NCI-H2196 (cell line): ENCODE results near the gene C9orf153.
"Not testable (repeated sequence)": the region's sequence is repeated elsewhere in the genome, so short reads cannot be mapped to it uniquely, and the experiment has no call there.

Experiments
- DNase-seq: peaks from one replicate; lab custom pipeline; 2025; ENCODE audit not compliant: unreplicated experiment; lab: John Stamatoyannopoulos, UW

The C9orf153 gene

DNA sequence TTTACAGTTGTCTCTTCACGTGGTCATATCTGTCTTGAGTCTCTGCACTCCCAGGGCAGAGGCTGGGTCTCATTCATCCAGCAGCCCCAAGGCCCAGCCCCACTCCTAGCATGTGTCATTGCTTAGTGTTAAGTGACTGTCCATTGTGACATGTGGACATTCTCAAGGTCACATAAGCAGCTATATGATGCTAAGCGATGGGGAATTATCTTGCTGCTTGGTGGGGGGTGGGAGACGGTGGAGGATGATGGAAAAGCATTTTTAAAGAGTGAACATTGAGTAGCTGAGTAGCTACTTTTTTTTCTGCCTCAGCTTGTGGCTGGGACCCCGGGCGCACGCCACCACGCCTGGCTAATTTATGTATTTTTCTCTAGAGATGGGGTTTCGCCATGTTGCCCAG, at the start of gene C9orf153:
Gene C9orf153 (minus strand): TSS at position 101 of the 400 bp plus-strand sequence. CDS start 30,054 bp downstream, outside the sequence.
- no peak for DNase-seq

DNA sequence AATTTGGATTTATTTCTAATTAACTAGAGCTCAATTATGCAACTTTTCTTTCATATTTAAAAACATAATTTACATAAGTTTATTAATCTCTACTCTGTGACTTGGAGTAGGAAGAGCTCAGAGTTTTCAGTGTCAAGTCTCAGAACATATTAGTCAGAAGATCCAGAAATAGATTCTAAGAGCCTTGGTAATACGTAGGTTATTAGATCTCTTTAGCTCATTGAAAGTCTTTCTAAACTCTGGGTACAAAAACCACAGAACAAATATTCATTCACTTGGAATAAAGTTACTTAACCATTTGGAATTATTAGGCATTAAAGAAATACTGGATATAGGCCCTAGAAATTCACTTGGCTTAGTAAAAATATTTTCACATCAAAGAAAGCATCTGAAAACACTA, 49.2 kb upstream of the C9orf153 start:
- no peak for DNase-seq

DNA sequence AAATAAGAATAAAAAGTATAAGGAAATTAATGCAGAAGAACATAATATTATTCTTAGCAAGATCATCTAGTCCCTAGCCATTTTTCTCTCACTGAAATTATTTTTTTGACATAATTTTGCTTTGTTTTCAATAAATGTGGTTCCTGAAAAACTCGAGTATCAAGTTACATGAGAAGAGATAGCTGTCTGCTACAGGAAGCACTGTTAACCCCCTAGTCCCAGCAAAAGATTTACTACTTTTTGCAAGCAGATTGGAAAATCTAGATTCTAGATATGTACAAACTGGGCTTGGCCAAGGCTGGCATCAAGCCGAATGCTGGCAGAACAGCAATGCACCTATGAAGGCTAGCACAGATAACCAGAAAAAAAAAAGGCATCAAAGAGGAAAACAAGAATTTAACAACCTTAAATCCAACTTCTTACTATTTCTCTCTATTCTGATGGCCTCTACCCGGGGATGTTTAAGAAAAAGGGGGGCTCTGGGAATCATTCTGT, 44.8 kb upstream of the C9orf153 start:
- DNase-seq = no peak

DNA sequence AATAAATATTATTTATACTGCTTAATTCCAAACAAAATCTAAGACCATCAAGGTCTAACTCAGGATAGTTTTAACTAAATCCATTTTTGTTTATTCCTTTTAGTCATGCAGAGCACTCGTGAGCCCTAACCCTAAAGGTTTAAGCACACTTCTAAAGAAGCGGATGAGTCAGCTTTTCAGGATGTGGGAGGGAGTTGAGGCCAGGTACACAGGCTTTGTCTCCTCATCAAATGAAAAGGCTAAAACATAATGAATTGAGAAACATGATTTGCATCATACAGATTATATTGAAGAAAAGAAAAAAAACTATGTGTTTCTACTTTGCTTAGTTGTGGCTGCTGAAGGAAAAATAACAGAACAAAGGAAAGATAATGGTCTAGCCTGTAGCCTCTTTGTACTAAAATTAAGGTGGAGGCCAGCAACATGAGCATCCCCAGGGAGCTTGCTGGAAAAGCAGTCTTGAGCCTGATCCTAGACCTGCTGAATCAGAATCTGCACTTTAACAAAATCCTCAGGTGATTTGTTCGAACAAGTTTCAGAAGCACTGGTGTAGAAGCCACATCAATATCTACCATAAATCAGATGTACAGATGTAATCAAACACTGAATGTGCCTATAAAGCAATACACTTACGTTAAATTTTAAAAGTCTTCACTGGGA, 44.0 kb upstream of the C9orf153 start:
- DNase-seq = no peak

DNA sequence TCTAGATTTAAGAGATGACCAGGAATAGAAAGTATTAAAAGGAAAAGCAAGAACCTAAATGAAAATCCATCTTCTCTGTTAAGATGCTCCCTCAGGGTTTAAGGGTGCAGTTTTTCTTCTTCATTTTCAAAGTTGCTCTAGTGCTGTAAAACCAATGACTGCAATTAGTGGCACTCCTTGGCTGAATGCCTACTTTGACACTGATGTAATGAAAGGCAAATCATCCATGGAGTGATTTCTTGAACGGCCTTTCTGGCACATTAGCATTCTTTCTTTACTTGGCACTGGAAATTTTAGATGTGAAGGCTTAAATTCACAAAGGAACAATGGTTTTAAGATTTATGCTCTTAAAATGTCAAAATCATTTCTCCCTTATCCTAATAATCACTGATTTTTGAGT, 42.2 kb upstream of the C9orf153 start:
- no peak for DNase-seq

DNA sequence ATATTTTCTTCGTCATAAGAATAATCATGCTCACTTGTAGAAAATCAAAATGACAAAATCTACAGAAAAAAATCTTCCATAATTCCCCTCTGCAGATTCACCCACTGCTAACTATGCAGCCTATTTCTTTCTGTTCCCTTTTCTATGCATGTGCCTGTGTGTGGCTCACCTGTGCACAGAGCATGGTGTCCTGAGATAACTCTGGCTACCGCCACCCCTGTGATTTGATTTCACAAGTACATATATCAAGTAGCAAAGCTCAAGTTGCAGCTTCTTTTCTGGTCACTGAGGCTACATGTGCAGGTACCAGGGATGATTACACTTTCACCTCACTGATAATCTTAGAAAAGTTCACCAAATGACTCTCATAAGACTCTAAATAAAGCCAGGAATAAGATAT, 41.2 kb upstream of the C9orf153 start:
- no peak for DNase-seq

DNA sequence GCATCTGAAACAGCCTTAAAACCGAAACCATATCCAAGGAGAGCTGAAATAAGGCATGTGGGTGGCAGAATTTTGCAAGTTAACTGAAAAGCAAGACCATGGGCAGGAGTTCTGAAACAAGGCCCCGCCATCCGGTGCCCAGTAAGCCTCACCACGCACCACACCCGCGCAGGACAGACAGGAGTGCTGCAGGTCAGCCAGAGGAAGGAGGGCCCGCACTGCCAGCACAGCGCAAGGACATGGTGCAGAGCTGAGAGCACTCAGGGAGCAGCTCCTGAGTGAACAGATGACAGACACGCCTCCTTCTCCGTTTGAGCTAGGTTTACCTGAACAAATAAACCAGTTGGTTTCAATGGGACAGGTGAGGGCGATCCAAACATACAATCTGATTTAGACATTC, 39.4 kb upstream of the C9orf153 start:
- no peak for DNase-seq

DNA sequence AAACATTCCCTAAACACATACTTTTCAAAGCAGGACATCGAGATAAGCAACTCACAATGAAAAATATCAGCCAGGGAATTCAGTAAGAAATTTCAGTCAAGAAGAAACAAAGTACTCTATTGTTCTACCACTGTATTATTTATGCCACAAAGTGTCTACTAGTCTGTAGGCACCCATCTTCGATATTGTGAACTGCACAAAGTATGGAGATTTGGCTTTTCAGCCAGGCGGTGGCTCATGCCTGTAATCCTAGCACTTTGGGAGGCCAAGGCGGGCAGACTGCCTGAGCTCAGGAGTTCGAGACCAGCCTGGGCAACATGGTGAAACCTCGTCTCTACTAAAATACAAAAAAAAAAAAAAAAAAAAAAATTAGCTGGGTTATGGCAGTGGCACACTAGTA, 30.9 kb upstream of the C9orf153 start:
- not testable (repeated sequence) for DNase-seq

DNA sequence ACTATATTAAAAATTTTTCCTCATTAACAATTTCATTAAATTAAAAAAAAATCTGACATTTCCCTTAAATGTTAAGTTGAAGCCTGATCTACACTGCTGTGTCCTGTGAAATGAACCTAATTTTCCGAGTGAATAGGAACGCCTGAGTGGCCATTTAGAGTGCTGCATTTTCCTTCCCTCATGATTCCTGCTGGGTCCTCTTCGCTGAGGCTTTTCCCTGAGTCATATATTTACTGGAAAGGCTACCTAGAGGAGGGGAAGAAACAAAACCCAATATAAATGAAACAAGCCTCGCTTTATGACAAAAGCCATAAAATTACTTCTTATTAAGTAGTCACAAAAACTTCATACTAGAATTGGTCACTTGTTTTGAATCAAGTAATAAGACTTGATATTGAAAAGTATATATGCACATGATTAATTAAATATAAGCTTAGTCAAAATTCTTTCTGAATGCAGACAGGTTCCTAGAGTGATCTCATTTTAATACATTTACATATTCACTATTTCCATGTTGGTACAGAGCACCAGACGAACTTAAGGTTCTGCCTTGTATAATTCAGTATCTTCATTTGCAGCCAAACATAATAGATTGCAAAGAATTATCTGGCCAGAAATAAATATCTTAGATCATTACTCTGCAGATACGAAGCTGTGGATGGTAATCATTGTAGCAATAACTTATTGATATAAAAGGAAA, 29.2 kb upstream of the C9orf153 start:
- DNase-seq = no peak

DNA sequence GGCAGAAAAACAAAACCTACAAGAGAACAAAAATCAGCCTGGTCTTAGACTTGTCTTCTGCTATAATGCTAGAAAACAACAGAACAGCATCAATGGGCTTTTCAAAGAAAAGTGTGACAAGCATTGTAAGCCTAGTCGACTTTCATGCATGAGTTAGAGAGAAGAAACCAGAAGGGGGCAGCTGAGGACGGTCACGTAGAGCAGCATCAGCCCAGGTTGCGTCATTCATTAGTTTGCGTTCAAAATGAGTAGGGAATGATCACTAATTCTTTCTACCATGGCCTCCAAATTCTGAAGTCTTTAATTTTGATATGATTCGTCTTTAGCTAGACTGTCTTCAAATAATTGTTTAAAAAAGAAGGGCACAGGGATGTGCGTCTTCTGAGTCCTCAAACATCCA, 27.6 kb upstream of the C9orf153 start:
- DNase-seq = no peak

DNA sequence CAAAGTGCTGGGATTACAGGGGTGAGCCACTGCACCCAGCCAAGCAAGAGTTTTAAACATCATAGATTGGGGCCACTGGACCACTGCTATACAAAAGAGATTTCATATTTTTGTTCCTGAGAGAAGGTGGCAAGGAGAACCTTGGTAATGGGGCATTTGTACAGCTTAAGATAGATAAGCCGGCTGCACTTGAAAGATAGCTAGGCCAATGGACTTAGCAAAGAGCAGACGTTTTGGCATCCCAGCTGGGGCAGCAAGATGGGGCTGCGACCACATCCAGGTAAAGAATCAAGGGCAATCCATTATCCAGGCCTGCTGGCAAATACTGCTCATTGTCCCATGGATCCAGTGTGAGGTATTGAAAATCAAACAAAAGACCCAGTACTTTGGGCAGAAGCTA, 26.8 kb upstream of the C9orf153 start:
- DNase-seq = no peak

DNA sequence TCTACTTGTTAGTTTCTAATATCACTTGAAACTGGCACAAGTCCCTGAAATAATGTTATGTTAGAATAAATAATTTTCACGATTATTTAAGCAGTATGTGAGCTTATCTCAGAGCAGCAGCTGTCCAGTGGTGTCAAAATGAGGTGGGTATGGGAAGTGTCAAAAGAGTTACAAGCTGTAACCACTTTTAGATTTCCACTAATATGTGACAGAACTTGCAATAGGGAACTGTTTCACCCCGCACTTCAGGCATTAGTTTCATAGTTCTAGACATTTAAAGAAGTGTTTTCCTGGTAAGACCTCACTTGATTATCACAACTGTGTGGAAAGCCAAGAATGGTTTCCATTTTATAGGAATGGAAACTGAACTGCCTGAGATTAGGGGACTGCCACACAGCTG, 25.8 kb upstream of the C9orf153 start:
- DNase-seq = no peak

DNA sequence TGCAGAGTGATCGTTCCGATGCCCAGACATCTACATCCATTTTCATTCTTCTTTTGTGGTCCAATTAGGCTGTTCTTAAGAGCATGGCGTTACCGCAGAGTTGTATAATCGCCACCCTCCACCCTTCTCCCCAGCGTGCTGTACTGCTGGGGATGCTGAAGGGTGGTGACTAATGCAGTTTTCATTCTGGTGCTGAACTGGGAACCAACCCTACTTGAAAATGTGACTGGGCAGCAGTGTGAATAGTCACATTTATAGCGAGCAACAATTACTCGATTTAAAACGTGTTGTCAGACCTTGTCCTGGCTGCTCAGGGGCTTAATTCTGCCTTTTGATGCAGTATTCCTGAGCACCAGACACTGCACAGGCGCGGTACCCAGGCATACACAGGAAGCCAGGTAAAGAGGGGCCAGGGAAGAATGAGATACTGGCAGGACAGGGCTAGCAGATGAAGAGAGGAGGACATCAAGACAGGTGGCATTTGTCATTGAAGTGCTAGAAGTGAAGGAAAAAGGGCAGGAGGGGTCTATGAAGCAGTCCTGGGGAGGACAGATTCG, 23.6 kb upstream of the C9orf153 start:
- DNase-seq = peak; percentile 60

DNA sequence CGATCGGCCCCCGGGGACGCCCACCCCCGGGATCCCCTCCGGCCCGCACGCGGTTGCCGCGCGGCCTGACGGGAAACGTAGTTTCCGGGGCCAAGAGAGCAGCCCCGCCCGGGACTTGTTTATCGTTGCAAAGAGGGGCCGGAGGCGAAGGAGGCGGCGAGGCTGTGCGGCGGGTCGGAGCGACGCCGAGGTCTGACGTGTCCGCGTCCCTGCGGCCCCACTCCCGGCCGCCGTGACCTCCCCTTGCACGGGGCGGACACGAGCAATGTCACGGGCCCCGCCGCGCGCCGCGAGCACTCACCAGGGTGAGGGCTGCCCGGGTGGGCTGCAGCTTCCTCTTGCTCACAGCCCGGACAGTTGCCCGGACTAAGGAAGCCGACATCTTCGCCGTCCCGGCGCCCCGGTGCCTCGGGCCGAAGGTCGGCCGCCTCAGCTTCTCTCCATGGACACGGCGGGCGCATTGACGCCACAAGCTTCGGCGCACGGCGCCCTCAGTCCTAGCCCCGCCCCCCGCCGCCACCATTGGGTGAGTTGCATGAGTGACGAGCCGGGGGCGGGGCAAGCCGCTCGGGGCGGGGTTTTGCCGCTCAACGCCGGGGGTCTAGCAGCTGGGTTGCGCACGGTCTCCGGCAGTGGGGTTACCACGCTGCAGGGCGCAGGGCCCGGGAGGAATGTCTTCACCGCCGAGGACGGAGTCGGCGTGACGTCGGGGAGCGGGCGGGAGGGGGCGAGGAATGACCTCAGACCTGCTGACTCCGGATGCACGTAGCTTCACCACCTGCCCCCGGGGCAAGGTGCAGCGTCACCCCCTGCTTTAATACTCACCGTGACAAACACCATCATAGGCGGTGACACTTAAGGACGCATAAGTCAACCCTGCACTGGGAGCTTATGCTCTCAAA, 22.9 kb upstream of the C9orf153 start, which contains the start of gene ISCA1:
Gene ISCA1 (minus strand): TSS at position 462 of the 902 bp plus-strand sequence. CDS start 80 bp downstream, at position 382.
- DNase-seq = peak; percentile 94

DNA sequence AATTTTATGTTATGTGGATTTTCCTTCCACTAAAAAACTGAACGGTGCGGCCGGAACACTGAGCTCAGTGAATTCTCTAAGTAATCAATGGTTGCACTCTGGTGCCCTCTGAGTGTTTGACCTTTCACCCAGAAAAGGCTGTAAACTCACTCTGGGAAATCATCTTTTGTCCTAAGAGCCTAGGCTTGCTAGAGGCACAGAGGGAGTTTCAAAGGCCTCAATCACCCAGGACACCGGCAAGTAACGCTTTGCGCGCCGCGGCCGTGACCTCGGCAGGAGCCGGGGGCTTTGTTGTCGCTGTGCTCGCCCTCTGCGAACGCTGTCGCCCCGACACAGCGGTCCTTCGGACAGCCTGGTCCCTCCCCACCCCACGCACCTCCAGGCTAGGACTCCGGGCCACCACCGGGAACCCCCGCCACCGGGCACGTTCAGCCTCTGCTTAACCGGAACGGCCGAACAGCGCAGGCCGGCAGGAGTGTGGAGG, 22.2 kb upstream of the C9orf153 start:
- peak; percentile 46 for DNase-seq

DNA sequence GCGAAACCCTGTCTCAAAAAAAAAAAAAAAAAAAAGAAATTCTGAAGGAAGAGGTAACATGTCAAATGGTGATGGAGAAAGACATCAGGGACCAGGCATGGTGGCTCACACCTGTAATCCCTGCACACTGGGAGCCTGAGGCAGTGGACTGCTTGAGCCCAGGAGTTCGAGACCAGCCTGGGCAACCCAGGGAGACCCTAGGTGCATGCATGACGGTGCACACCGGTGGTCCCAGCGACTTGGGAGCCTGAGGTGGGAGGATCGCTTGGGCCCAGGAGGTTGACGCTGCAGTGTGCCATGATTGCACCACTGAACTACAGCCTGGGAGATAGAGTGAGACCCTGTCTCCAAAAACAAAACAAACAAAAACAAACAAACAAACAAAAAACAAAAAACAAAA, 21.1 kb upstream of the C9orf153 start:
- DNase-seq = no peak

DNA sequence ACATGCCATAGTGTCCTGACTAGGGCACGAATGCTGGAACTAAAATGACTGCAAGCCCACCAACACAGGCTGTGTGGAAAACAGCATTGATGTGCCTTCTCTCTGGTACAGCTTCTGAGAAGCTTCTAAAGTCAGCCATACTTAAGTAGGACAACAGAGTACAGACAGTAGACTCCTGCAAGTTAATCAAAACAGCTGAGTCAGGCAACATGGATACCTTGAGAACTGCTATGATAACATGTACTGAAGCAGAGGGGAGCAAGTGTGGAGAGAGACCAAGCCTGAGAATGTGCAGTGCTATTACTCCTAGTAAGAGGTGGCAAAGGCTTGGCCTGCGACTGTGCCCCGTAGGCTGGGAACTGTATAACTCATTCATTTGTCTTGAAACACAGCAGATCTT, 20.4 kb upstream of the C9orf153 start:
- no peak for DNase-seq

DNA sequence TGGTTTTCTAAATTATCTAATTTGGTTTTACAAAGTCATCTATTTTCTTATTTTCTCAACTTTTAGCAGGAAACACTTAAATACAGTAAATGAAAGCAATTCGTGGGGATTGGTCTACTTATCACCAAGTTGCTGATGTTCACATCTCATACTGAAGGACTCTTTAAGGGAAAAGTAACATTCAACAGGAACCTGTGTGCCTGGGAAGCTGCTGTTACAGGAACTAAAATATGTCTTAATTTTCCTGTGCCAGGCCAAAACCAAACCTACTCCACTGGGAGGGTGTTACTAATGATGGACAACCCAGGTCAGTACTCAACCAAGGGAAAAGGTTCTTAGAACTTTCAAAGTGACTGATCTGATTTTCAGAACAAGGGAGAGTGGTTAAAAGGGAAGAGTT, 17.6 kb upstream of the C9orf153 start:
- no peak for DNase-seq

DNA sequence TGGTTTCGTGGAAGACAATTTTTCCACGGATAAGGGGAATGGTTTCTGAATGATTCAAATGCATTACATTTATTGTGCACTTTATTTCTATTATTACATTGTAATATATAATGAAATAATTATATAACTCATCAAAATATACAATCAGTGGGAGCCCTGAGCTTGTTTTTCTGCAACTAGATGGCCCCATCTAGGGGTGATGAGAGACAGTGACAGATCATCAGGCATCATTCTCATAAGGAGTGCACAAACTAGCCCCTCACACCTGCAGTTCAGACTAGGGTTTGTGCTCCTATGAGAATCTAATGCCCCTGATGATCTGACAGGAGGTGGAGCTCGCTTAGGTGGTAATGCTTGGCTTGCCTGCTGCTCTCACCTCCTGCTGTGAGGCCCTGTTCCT, 16.5 kb upstream of the C9orf153 start:
- peak; percentile 2 for DNase-seq

DNA sequence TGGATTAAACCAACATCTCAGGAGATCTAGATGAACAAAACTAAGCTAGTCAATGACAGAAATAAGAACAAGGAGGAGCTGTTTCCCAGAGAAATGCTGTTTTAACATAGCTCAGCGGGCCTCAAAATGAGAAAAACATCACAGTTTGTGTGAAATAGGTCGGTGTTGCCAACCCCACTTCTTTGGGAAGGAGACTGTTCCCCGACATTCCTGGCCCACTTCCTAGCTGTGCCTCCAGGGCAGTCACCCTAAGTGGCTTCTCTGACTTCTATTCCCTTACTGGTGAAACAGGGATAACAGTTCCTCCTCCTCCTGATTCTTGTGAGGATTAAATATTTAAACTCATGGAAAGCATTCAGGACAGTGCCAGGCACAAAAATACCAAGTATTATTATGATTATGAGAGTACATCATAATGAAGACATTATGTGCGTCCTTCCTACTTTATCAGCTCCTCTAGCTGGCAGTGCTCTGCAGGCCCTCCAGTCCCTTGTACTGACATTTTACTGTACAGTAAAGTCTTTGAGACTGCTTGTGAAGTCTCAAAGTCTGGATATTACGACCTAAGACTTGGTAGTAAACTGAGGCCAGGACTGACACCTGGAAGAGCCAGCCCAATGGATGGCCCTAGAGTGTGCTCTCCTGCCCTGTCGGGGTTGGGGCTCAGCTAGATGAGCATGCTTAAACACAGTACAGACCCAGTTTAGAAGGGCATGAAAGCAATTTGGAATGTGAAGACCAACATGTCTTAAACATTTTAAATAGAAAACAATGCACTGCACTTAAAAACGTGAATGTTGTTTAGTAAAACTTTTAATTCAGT, 15.6 kb upstream of the C9orf153 start:
- no peak for DNase-seq
